Smooth muscle cell (in vitro differentiated cells): ENCODE results near the gene SNX32. TPM values are rescaled to one million over a fixed set of nuclear protein-coding genes. Genes with fewer than 3 reads are reported as not detected.

Experiments used
- DNase-seq: peaks from one replicate; lab custom pipeline; 2025; ENCODE audit not compliant: unreplicated experiment; lab: John Stamatoyannopoulos, UW
- H2AFZ ChIP-seq: fragments of 200-600 bp; sonication (generic); 2 replicates; pipeline ENCODE4 v1.6.0; 2016; ENCODE audit warnings: antibody characterized with exemption, low read depth, mild to moderate bottlenecking
- H3F3A ChIP-seq: fragments of 200-600 bp; sonication (generic); 2 replicates; pipeline ENCODE4 v1.6.0; 2017; ENCODE audit warnings: antibody characterized with exemption, low read depth
- H3K27ac ChIP-seq: fragments of 200-600 bp; sonication (generic); 2 replicates; pipeline ENCODE4 v1.5.1; 2016; ENCODE audit warnings: low read depth, mild to moderate bottlenecking
- H3K27me3 ChIP-seq: fragments of 200-600 bp; sonication (generic); 2 replicates; pipeline ENCODE4 v1.6.1; 2016; ENCODE audit warnings: low read depth, mild to moderate bottlenecking
- H3K36me3 ChIP-seq: fragments of 200-600 bp; sonication (generic); 2 replicates; pipeline ENCODE4 v1.5.1; 2016; ENCODE audit warnings: low read depth
- H3K4me1 ChIP-seq: fragments of 200-600 bp; sonication (generic); 2 replicates; pipeline ENCODE4 v1.5.1; 2016; ENCODE audit warnings: low read depth
- H3K4me2 ChIP-seq: fragments of 200-600 bp; sonication (generic); 2 replicates; pipeline ENCODE4 v1.6.0; 2016; ENCODE audit warnings: mild to moderate bottlenecking
- H3K4me3 ChIP-seq: fragments of 200-600 bp; sonication (generic); 2 replicates; pipeline ENCODE4 v1.5.1; 2016; ENCODE audit warnings: mild to moderate bottlenecking
- H3K79me2 ChIP-seq: fragments of 200-600 bp; sonication (generic); 2 replicates; pipeline ENCODE4 v1.6.0; 2016; ENCODE audit warnings: low read depth, mild to moderate bottlenecking
- H3K9ac ChIP-seq: fragments of 200-600 bp; sonication (generic); 2 replicates; pipeline ENCODE4 v1.6.0; 2016; ENCODE audit warnings: low read depth
- H3K9me3 ChIP-seq: fragments of 200-600 bp; sonication (generic); replicated peaks from 2 replicates; pipeline ENCODE4 v1.5.1; 2016; ENCODE audit warnings: low read depth
- H4K20me1 ChIP-seq: fragments of 200-600 bp; sonication (generic); 2 replicates; pipeline ENCODE4 v1.6.0; 2016; ENCODE audit warnings: low read depth
- CTCF ChIP-seq: fragments of 200-600 bp; sonication (generic); IDR thresholded peaks from 2 replicates; pipeline ENCODE4 v1.5.1; 2017; ENCODE audit warnings: borderline replicate concordance, mild to moderate bottlenecking, antibody characterized with exemption; ENCODE audit not compliant: insufficient read depth, poor library complexity, severe bottlenecking
- WGBS: methylation state at CpG from one replicate; pipeline ENCODE4 v1.1.7; 2016; ENCODE audit warnings: low lambda C conversion rate; 5-methylcytosine and 5-hydroxymethylcytosine counted together
- polyA plus RNA-seq: library from polyadenylated mRNA; unstranded; fragments of >200 nt; fragmentation: Nextera tagmentation; extraction: Ambion mirVana; gene quantifications from 2 replicates; pipeline ENCODE4 v1.2.1, GENCODE V29; 2016
- total RNA-seq: library from RNA; depleted of rRNA; stranded (reverse); fragments of >200 nt; gene quantifications from 2 replicates; pipeline ENCODE4 v1.2.3, GENCODE V29; 2014

SNX32 gene
- total and polyA plus RNA-seq, 2 experiments from 2014 or later: 1.1 to 1.2 TPM

GRCh38 chr11:65892661-65893317 lies 59.0 kb downstream of the SNX32 start:
- TF ChIP-seq CTCF: no peak
- Histone ChIP-seq H3K4me3 (no peak overlapping the region), H3K27me3 (no peaks in the 10 kb centered on the region), H3K9me3 (no peaks in the 10 kb centered on the region), H3F3A (peaks cover 15% of the 10 kb centered on the region), H3K36me3 (no peaks in the 10 kb centered on the region), H3K4me1 (peaks cover 17% of the 10 kb centered on the region), H3K27ac (no peak overlapping the region), H2AFZ (no peak overlapping the region), H3K79me2 (peaks cover 52% of the 10 kb centered on the region), H4K20me1 (peaks cover 60% of the 10 kb centered on the region), H3K9ac (no peak overlapping the region), H3K4me2 (peak overlapping the region; percentile 97)
- DNase-seq: no peak
- 92% methylated on average over 10 of the region's 10 CpGs for WGBS

- Histone ChIP-seq H3K4me3 (no peak overlapping the region), H4K20me1 (peaks cover 66% of the 10 kb centered on the region), H3K36me3 (no peaks in the 10 kb centered on the region), H3K4me1 (peaks cover 17% of the 10 kb centered on the region), H3K9me3 (no peaks in the 10 kb centered on the region), H3K9ac (no peak overlapping the region), H3K27me3 (no peaks in the 10 kb centered on the region), H3K79me2 (peaks cover 65% of the 10 kb centered on the region), H3K4me2 (no peak overlapping the region), H3K27ac (no peak overlapping the region), H2AFZ (no peak overlapping the region), H3F3A (peaks cover 10% of the 10 kb centered on the region)
- no peak for DNase-seq
- 93% methylated on average over 16 of the region's 16 CpGs for WGBS
- no peak for TF ChIP-seq CTCF
Observed at GRCh38 chr11:65894034-65894591, 60.4 kb downstream of the SNX32 start.

GRCh38 chr11:65895482-65895981 lies 61.8 kb downstream of the SNX32 start:
- H4K20me1 ChIP-seq: peaks cover 72% of the 10 kb centered on the region
- H3K27me3 ChIP-seq: no peaks in the 10 kb centered on the region
- H3F3A ChIP-seq: peaks cover 7% of the 10 kb centered on the region
- H3K4me2 ChIP-seq: no peak overlapping the region
- no peak overlapping the region for H2AFZ ChIP-seq
- H3K9ac ChIP-seq: no peak overlapping the region
- no peak for TF ChIP-seq CTCF
- DNase-seq: no peak
- H3K79me2 ChIP-seq: peaks cover 70% of the 10 kb centered on the region
- no peaks in the 10 kb centered on the region for H3K9me3 ChIP-seq
- H3K4me1 ChIP-seq: peaks cover 11% of the 10 kb centered on the region
- H3K36me3 ChIP-seq: no peaks in the 10 kb centered on the region
- 90% methylated on average over 5 of the region's 5 CpGs for WGBS
- H3K4me3 ChIP-seq: no peak overlapping the region
- H3K27ac ChIP-seq: no peak overlapping the region
